GM21515 (cell line): ENCODE data around the gene ROR1.

Experiments
- ATAC-seq: cut with Tn5 transposase; IDR thresholded peaks from one replicate; pipeline ENCODE4 v1.9.1; 2021; ENCODE audit not compliant: unreplicated experiment

The ROR1 gene

GRCh38 chr1:63854091-63854490 lies 80.3 kb downstream of the ROR1 start:
- no peak for ATAC-seq

DNA sequence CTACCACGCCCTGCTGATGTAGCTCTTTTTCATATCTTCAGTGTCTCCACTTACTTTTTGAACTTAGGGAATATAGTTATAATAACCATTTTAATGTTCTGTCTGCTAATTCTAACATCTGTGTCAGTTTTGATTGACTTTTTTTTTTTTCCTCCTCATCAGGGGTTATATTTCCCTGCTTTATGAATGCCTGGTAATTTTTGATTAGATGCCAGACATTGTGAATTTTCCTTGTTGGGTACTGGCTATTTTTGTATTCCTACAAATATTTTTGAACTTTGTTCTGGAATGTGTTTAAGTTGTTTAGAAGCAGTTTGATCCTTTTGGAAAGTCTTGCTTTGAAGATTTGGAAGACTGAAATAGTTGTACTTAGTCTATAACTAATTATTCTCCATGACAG lies 82.1 kb downstream of the ROR1 start:
- ATAC-seq: no peak

GRCh38 chr1:63856924-63857323 lies 83.1 kb downstream of the ROR1 start:
- ATAC-seq: no peak

DNA sequence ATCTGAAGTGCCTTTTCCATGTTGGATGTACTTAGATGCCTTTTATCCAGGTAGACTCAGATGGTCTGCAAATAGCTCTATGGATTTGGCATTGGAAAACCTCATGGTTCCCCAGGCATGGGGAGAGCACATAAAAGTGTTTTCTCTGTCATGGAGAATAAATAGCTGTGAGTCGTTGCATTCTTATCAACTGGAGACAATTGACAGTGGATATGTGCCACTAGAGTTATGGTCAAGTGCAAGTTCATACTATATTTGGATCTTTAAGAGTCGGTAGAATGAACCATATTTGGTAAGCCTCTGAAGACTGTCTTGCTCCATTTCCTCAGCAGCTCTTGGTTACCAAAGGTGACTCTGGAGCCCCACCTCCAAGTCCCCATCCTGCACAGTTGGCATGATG lies 83.7 kb downstream of the ROR1 start:
- no peak for ATAC-seq

GRCh38 chr1:63858153-63858552 lies 84.3 kb downstream of the ROR1 start:
- no peak for ATAC-seq

DNA sequence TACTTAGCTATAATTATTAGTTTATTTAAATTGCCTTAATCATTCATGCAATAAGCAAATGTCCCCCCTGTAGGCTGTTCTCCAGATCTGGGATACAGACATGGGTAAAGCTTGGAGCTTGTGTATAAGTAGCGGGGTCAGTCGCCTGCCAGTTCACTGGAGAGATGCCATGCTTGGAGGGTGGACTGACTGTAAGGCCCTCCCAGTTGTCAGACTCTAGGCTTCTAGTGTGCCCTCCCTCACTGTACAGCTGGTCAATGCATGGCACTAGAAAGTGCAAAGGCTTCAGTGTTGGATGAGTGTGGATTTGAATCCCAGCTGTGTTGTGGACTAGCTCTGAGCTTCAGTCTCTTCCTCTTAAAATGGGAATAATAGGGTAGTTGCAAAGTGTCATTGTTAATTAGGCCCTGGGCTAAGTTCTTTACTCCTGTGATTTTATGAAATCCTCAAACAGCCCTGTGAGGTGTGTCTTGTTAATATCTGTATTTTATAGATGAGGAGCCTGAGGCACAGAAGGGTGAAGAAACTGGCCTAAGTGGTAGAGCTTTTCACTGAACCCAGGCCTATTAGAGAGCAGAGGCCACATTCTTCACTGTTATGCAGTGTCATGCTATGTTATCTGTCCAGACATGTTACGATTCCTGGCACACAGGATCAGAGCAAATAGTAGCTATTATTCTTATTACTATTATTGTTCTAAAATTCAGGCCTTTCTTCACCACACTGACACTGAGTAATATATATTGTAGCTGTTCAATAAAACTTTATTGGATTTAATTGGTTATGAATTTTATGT lies 85.9 kb downstream of the ROR1 start:
- ATAC-seq: no peak

GRCh38 chr1:63861052-63861691 lies 87.4 kb downstream of the ROR1 start:
- ATAC-seq: no peak

DNA sequence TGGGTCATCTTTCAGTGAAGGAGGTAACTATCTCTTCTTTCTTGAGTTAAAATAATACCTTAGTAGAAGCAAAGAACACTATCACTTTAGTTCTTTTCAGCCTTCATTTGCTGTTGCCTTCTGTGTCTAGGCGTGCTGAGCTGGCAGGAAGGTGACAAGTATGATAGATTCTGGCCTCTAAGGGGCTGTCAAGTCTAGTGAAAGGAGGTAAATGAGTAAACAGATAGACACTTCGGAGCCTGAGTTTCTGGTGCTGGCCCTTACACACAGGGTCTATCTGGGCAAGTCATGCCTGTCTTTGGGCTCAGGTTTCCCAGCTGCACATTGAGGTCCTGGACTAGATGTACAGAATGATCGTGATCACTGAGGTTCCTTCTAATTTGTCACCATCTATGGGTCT lies 89.3 kb downstream of the ROR1 start:
- ATAC-seq: no peak

DNA sequence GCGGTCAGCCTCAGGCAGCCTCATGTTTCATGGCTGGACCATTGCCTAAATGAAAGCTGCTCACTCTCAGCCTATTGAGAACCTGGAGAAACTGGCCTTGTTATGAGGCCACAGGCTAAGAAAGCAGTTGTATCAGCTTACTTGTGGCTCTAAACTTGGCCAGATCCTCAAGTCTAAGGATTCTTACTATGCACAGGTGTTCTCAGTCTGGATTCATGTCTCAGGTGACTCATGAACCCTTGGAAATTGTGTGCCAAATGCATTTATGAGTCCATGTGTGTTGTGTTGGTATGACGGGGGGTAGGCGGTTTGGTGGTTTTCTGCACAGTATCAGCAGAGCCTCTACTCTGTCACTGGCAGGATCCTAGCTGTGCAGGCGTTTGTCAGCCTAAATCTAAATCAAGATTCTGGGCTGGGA lies 90.4 kb downstream of the ROR1 start:
- no peak for ATAC-seq

DNA sequence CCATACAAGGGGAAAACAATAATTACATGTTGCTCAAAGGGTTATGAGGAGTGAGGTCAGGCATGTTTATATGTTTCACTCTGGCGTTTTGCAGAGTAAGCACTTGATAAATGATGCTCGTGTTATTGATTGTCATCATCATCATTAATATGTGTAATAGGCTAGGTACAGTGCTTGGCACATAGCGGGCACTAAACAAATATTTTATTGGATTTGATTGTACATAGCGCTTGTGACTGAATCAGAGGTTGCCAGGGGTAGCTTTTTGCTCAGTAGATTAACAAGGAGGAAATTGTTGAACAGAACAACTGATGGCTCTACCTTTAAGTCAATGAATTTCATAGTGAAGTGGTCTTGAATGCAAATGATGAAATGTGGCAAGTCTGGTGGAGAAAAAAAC lies 91.7 kb downstream of the ROR1 start:
- ATAC-seq: no peak

DNA sequence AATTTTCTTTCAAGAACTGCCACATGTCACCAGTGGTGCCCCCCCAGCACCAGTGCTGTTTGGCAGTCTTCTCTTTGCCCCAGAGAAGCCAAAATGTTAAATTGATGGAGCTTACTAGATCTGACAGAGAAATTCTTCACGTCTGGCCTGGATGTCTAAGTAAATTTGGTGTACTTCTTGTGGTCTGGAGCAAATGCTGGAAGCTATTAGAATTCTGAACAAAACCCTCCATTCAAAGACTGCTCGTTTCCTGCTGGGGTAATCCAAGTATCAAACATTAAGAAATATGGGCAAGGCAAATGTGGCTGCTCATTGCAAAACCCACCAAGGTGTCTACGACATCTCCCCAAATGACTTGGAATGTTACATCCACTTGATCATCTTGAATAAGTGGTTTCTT lies 92.3 kb downstream of the ROR1 start:
- ATAC-seq: no peak

DNA sequence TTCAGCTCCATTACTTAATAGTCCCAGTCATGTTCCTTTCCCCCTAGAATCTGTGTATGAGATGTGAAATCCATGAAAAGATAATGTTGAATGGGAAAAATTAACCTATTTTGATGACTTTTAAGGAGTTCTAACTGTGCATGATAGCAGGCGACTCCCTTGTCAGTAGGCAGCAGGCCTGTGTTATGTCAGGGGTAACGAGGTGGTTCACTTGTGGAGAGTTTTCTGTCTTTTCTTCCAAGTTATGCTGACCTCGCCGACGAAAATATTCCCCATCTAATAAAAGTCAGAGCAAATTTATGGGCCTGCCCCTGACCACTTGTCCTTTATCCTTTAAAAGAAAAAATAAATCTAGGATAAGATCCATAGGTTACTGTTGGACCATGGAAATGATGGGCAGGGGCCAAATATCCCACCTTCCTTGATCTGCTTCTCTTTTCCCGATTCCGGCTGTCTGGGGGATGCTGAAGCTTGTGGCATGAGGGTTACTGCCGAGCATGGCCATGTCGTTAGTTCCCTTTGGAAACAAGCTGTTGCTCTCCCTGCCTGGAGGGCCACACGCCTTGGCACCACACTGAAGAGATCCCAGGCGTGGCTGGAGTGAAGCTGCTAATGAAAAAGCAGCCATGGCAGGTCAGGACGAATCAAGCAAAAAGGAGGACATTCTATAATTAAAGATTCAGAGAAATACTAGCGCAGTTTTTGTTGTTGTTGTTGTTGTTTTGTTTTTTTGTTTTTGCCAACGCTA lies 93.8 kb downstream of the ROR1 start:
- no peak for ATAC-seq

- ATAC-seq: no peak
These were observed 94.5 kb downstream of the ROR1 start for GRCh38 chr1:63868268-63868781.

GRCh38 chr1:63870152-63870551 lies 96.3 kb downstream of the ROR1 start:
- ATAC-seq: no peak

DNA sequence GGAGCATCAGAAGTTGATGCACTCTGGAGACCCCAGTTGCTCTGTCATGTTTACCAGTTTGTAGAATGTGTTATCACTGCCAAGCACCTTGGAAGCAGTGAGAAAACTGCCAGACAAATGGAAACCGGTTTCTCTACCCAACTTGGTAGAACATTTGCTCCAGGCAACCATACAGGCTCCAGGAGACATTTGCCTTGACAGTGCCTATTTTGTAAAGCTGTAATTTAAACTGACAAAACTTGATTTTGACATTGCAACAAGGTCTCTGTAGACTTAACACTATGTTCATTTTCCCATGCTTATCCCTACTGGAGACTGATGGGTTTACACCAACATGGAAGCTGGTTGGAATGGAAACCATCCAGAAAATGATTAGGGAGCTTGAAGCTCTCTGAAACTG lies 97.6 kb downstream of the ROR1 start:
- ATAC-seq: no peak

- no peak for ATAC-seq
These were observed 99.9 kb downstream of the ROR1 start for GRCh38 chr1:63873751-63874150.

DNA sequence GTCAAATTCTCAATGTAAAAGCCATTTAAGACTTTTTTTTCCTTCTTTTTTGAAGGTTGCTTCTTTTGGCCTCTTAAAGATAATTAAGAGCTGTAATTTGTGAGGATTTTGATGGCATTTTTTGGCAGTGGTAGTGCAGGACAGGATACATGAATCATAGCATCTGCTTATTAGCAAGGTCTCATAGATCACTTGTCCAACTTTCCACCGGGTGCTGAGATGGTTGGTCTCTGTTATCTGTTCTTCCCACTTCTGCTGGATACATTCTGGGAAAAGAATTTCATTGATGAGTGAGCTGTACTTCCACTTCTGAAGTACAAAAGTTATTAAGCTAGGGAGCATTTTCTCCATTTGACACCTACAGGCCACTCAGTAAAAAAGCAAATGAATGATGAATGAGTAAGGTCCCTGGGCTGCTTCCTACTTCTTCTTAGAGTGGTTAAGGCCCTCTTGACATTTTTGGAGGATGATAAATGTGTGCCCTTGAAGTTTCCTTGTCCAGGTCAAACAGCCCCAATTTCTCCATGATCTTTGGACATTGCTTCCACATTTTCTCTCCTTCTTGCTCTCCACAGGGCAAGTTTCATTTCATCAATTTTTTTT lies 100.6 kb downstream of the ROR1 start:
- ATAC-seq: no peak

- no peak for ATAC-seq
These were observed 101.8 kb downstream of the ROR1 start for GRCh38 chr1:63875636-63876035.

DNA sequence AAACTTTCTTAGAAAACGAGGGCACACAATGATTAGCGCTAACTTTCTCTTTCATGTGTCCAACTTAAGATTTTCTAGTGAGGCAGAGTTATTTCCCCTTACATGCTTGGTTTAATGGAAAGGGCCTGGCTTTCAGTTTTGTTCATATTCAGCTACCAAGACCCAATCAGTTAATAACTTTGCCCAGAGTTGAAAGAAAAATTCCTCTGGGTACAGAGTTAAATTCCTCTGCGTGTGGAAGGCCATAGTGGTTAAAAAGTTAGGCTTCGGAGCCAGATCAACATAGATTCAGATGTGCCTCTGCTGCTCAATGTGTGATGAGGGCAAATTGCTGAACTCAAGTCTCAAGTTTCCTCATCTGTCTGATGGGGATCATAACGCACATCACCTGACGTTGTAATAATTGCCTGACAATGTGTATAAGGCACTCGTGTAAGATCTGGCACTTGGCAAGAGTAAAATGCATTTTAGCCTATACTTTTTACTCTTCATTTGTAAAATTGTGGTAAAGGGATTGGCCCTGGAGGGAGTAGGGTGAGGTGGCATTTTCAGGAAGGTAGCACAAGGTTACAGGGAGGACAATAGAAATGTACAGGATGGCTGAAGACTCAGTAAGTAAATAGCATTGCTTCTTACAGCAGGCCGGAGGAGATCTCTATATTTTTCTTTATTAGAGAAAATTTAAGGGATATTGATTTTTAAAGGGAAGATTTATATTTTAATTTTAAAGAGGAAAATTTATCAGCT lies 103.4 kb downstream of the ROR1 start:
- ATAC-seq: no peak

DNA sequence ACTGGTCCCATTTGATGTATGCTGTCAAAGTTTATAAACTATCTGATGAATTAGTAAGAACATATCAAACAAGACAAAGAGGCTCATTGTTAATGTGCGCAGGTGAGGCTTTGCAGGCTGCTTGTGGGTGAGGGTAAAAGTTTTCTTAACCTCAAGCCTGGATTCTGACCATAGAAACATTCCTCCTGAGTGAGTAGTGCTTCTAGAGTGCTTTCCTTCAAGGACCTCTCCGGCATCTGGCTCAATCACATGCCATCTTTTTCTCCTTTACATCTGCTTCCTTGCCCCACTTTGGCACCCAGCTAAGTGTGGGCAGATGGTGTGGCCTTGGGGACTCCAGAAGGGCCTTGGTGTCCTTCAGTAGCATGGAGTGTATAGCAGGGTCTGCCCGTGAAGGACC lies 104.0 kb downstream of the ROR1 start:
- no peak for ATAC-seq

DNA sequence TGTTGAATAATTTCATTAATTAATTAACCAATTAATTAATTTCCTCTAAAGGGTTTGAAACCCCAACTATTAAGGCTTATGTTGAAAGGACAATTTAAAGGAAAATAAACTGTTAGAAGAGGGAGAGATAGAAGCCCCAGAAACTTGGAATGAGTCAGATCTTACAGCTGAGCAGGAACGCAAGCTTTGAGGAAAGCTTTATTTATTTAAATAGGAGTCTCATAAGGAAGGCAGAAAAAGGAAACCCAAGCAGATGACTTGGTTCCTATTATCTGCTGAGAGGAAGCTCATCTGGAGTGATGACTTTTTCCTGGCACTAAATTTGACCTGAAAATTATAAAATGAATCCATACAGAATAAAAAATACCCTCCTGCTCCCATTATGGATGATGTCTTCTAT lies 105.1 kb downstream of the ROR1 start:
- ATAC-seq: no peak
